ENCODE measurements around the gene ADAMTS10. TPM values are rescaled to one million over a fixed set of nuclear protein-coding genes. Genes with fewer than 3 reads are reported as not detected.
"Not testable (repeated sequence)": the region's sequence is repeated elsewhere in the genome, so short reads cannot be mapped to it uniquely, and the experiment has no call there.

Gene ADAMTS10
- polyA plus RNA-seq, 1 donor from 2014 or later, result not detected

- peaks cover 20% of the 10 kb centered on the region for H3K27me3 Mint-ChIP-seq
- H3K36me3 Mint-ChIP-seq, H3K27ac Mint-ChIP-seq, H3K4me1 Mint-ChIP-seq, H3K4me3 Mint-ChIP-seq, H3K9me3 Mint-ChIP-seq: not testable (repeated sequence)
Measured at GRCh38 chr19:8637070-8637469, 26.6 kb upstream of the ADAMTS10 start.

- Mint-ChIP-seq H3K4me3 (no peak overlapping the region), H3K9me3 (no peaks in the 10 kb centered on the region), H3K27ac (no peak overlapping the region), H3K36me3 (no peaks in the 10 kb centered on the region), H3K27me3 (peaks cover 15% of the 10 kb centered on the region), H3K4me1 (peaks cover 0 to 2% (median 1%) of the 10 kb centered on the region in 3 donors)
Measured at GRCh38 chr19:8635422-8635821, 24.9 kb upstream of the ADAMTS10 start.

GRCh38 chr19:8631425-8631819 is 20.9 kb upstream of the ADAMTS10 start:
- Mint-ChIP-seq H3K4me3 (no peak overlapping the region), H3K36me3 (no peaks in the 10 kb centered on the region), H3K4me1 (peaks cover 0 to 1% (median 0%) of the 10 kb centered on the region in 3 donors), H3K27ac (no peak overlapping the region), H3K9me3 (peaks cover 0 to 2% (median 0%) of the 10 kb centered on the region in 3 donors), H3K27me3 (peaks cover 10% of the 10 kb centered on the region)

- Mint-ChIP-seq H3K9me3 (peaks cover 0 to 2% (median 0%) of the 10 kb centered on the region in 3 donors), H3K27me3 (peaks cover 10% of the 10 kb centered on the region), H3K4me1 (peaks cover 0 to 1% (median 0%) of the 10 kb centered on the region in 3 donors), H3K27ac (no peak overlapping the region), H3K36me3 (no peaks in the 10 kb centered on the region), H3K4me3 (no peak overlapping the region)
Measured at GRCh38 chr19:8630796-8631424, 20.4 kb upstream of the ADAMTS10 start.

- H3K9me3 Mint-ChIP-seq, result peaks cover 0 to 2% (median 0%) of the 10 kb centered on the region in 3 donors
- H3K27ac Mint-ChIP-seq, result no peak within 1 kb of the TSS
- peaks cover 7% of the 10 kb centered on the region for H3K27me3 Mint-ChIP-seq
- H3K4me1 Mint-ChIP-seq, result peaks cover 0 to 1% (median 0%) of the 10 kb centered on the region in 3 donors
- H3K4me3 Mint-ChIP-seq, result no peak within 1 kb of the TSS
- no peaks in the 10 kb centered on the region for H3K36me3 Mint-ChIP-seq
Measured at GRCh38 chr19:8629996-8630683, 19.6 kb upstream of the ADAMTS10 start, which contains the start of gene NFILZ. Gene NFILZ (plus strand): TSS chr19:8630633. CDS start chr19:8676766, 46,133 bp downstream.

GRCh38 chr19:8629184-8629583 is 18.7 kb upstream of the ADAMTS10 start:
- Mint-ChIP-seq H3K4me1 (peaks cover 0 to 1% (median 0%) of the 10 kb centered on the region in 3 donors), H3K4me3 (no peak overlapping the region), H3K27me3 (peaks cover 7% of the 10 kb centered on the region), H3K9me3 (peaks cover 0 to 2% (median 0%) of the 10 kb centered on the region in 3 donors), H3K27ac (no peak overlapping the region), H3K36me3 (no peaks in the 10 kb centered on the region)

GRCh38 chr19:8626842-8627241 is 16.3 kb upstream of the ADAMTS10 start:
- Mint-ChIP-seq H3K4me1 (no peaks in the 10 kb centered on the region), H3K4me3 (no peak overlapping the region), H3K36me3 (no peaks in the 10 kb centered on the region), H3K9me3 (peaks cover 0 to 2% (median 0%) of the 10 kb centered on the region in 3 donors), H3K27ac (no peak overlapping the region), H3K27me3 (peaks cover 6% of the 10 kb centered on the region)

- not testable (repeated sequence) for H3K4me1 Mint-ChIP-seq, H3K4me3 Mint-ChIP-seq, H3K27ac Mint-ChIP-seq, H3K9me3 Mint-ChIP-seq, H3K27me3 Mint-ChIP-seq, H3K36me3 Mint-ChIP-seq
Measured at GRCh38 chr19:8622886-8623285, 12.4 kb upstream of the ADAMTS10 start.

- H3K27ac Mint-ChIP-seq, result no peak overlapping the region
- H3K27me3 Mint-ChIP-seq, result peaks cover 10% of the 10 kb centered on the region
- H3K36me3 Mint-ChIP-seq, result no peaks in the 10 kb centered on the region
- H3K4me3 Mint-ChIP-seq, result no peak overlapping the region
- peaks cover 0 to 4% (median 0%) of the 10 kb centered on the region in 3 donors for H3K4me1 Mint-ChIP-seq
- peaks cover 0 to 1% (median 0%) of the 10 kb centered on the region in 3 donors for H3K9me3 Mint-ChIP-seq
Measured at GRCh38 chr19:8618751-8619150, 8.2 kb upstream of the ADAMTS10 start.

- no peak overlapping the region for H3K27ac Mint-ChIP-seq
- no peak overlapping the region for H3K4me3 Mint-ChIP-seq
- peaks cover 0 to 1% (median 0%) of the 10 kb centered on the region in 3 donors for H3K9me3 Mint-ChIP-seq
- H3K36me3 Mint-ChIP-seq, result no peaks in the 10 kb centered on the region
- H3K27me3 Mint-ChIP-seq, result peaks cover 12% of the 10 kb centered on the region
- H3K4me1 Mint-ChIP-seq, result peaks cover 0 to 4% (median 0%) of the 10 kb centered on the region in 3 donors
Measured at GRCh38 chr19:8617984-8618383, 7.5 kb upstream of the ADAMTS10 start.

GRCh38 chr19:8617325-8617724 is 6.8 kb upstream of the ADAMTS10 start:
- not testable (repeated sequence) for H3K4me1 Mint-ChIP-seq, H3K36me3 Mint-ChIP-seq, H3K4me3 Mint-ChIP-seq, H3K27ac Mint-ChIP-seq, H3K9me3 Mint-ChIP-seq
- H3K27me3 Mint-ChIP-seq, result peaks cover 12% of the 10 kb centered on the region

- Mint-ChIP-seq H3K4me1 (peaks cover 0 to 7% (median 0%) of the 10 kb centered on the region in 3 donors), H3K27me3 (peaks cover 16% of the 10 kb centered on the region), H3K27ac (no peak overlapping the region), H3K36me3 (peaks cover 1% of the 10 kb centered on the region), H3K9me3 (peaks cover 0 to 1% (median 0%) of the 10 kb centered on the region in 3 donors), H3K4me3 (no peak overlapping the region)
Measured at GRCh38 chr19:8616861-8617260, 6.3 kb upstream of the ADAMTS10 start.

- Mint-ChIP-seq H3K9me3 (peaks cover 0 to 1% (median 0%) of the 10 kb centered on the region in 3 donors), H3K27ac (no peak overlapping the region), H3K27me3 (peaks cover 16% of the 10 kb centered on the region), H3K36me3 (peaks cover 1% of the 10 kb centered on the region), H3K4me3 (peak overlapping the region in 1 of 4 donors; percentile 52), H3K4me1 (peaks cover 0 to 7% (median 0%) of the 10 kb centered on the region in 3 donors)
Measured at GRCh38 chr19:8615813-8616596, 5.5 kb upstream of the ADAMTS10 start.

- Mint-ChIP-seq H3K36me3 (peaks cover 1% of the 10 kb centered on the region), H3K4me3 (no peak overlapping the region), H3K27ac (peak overlapping the region in 1 of 3 donors; percentile 60)
Measured at GRCh38 chr19:8615024-8615423, 4.5 kb upstream of the ADAMTS10 start.

GRCh38 chr19:8614455-8614854 is 3.9 kb upstream of the ADAMTS10 start:
- peaks cover 1% of the 10 kb centered on the region for H3K36me3 Mint-ChIP-seq
- no peak overlapping the region for H3K27ac Mint-ChIP-seq
- peaks cover 18% of the 10 kb centered on the region for H3K27me3 Mint-ChIP-seq
- peaks cover 0 to 1% (median 0%) of the 10 kb centered on the region in 3 donors for H3K9me3 Mint-ChIP-seq
- no peak overlapping the region for H3K4me3 Mint-ChIP-seq
- H3K4me1 Mint-ChIP-seq, result peaks cover 6 to 13% (median 8%) of the 10 kb centered on the region in 3 donors

More at GRCh38 chr19:8615024-8615423, 4.5 kb upstream of the ADAMTS10 start:
- Mint-ChIP-seq H3K9me3 (peaks cover 0 to 1% (median 0%) of the 10 kb centered on the region in 3 donors), H3K27me3 (peaks cover 14% of the 10 kb centered on the region), H3K4me1 (peaks cover 3 to 10% (median 3%) of the 10 kb centered on the region in 3 donors)

All from IgD-negative memory B cell (primary cell).